Mesothelial cell of epicardium (in vitro differentiated cells): Measurements from ENCODE around the gene FOXC1. TPM values are rescaled to one million over a fixed set of nuclear protein-coding genes. Genes with fewer than 3 reads are reported as not detected.

Experiments used
- DNase-seq, 2 experiments: peaks; one replicate each; pipeline ENCODE4 v3.0.0; 2021; ENCODE audit warnings: low spot score in 2 of 2; ENCODE audit not compliant: unreplicated experiment in 2 of 2
- H3K27ac Mint-ChIP-seq: 2 replicates; pipeline ENCODE4 v1.8.0; 2021; ENCODE audit warnings: mixed read lengths
- H3K27me3 Mint-ChIP-seq: 2 replicates; pipeline ENCODE4 v1.8.0; 2021; ENCODE audit warnings: low read depth, mixed read lengths
- H3K36me3 Mint-ChIP-seq: 2 replicates; pipeline ENCODE4 v1.8.0; 2021; ENCODE audit warnings: mixed read lengths
- H3K4me1 Mint-ChIP-seq: 2 replicates; pipeline ENCODE4 v1.8.0; 2021; ENCODE audit warnings: mixed read lengths
- H3K4me3 Mint-ChIP-seq: 2 replicates; pipeline ENCODE4 v1.8.0; 2021; ENCODE audit warnings: mild to moderate bottlenecking, moderate library complexity, mixed read lengths
- H3K9me3 Mint-ChIP-seq: 2 replicates; pipeline ENCODE4 v1.8.0; 2021; ENCODE audit warnings: mixed read lengths
- CTCF ChIP-seq: fragments of 200-600 bp; sonication (generic); IDR thresholded peaks from one replicate; pipeline ENCODE4 v1.5.0; 2021; ENCODE audit warnings: antibody characterized with exemption; ENCODE audit not compliant: unreplicated experiment
- total RNA-seq: library from RNA; stranded (reverse); gene quantifications from 3 replicates; pipeline ENCODE4 v1.2.1, GENCODE V29; 2021

The FOXC1 gene
- total RNA-seq, 1 donor from 2014 or later, result 50.5 TPM

GRCh38 chr6:1576166-1576565 lies 33.5 kb upstream of the FOXC1 start:
- Mint-ChIP-seq H3K27me3 (no peaks in the 10 kb centered on the region), H3K36me3 (peaks cover 2% of the 10 kb centered on the region), H3K4me3 (no peak overlapping the region), H3K27ac (no peak overlapping the region), H3K9me3 (peaks cover 10% of the 10 kb centered on the region), H3K4me1 (peaks cover 23% of the 10 kb centered on the region)
- DNase-seq, result no peak
- TF ChIP-seq CTCF, result no peak

- H3K4me1 Mint-ChIP-seq, result peaks cover 23% of the 10 kb centered on the region
- H3K9me3 Mint-ChIP-seq, result peaks cover 4% of the 10 kb centered on the region
- H3K36me3 Mint-ChIP-seq, result peaks cover 1% of the 10 kb centered on the region
- H3K27me3 Mint-ChIP-seq, result no peaks in the 10 kb centered on the region
- H3K27ac Mint-ChIP-seq, result no peak overlapping the region
- no peak for DNase-seq
- no peak for TF ChIP-seq CTCF
- no peak overlapping the region for H3K4me3 Mint-ChIP-seq
Observed at GRCh38 chr6:1576711-1577110, 33.0 kb upstream of the FOXC1 start.

GRCh38 chr6:1577146-1577680 lies 32.5 kb upstream of the FOXC1 start:
- no peak for TF ChIP-seq CTCF
- Mint-ChIP-seq H3K4me3 (no peak overlapping the region), H3K9me3 (no peaks in the 10 kb centered on the region), H3K4me1 (peaks cover 23% of the 10 kb centered on the region), H3K27me3 (no peaks in the 10 kb centered on the region), H3K36me3 (no peaks in the 10 kb centered on the region), H3K27ac (no peak overlapping the region)
- DNase-seq, result no peak

- DNase-seq, result no peak
- no peak overlapping the region for H3K4me3 Mint-ChIP-seq
Observed at GRCh38 chr6:1577896-1578745, 31.6 kb upstream of the FOXC1 start.

GRCh38 chr6:1579096-1579495 lies 30.6 kb upstream of the FOXC1 start:
- H3K27ac Mint-ChIP-seq, result no peak overlapping the region
- H3K4me3 Mint-ChIP-seq, result no peak overlapping the region
- H3K36me3 Mint-ChIP-seq, result no peaks in the 10 kb centered on the region

More at GRCh38 chr6:1577896-1578745, 31.6 kb upstream of the FOXC1 start:
- Mint-ChIP-seq H3K36me3 (no peaks in the 10 kb centered on the region), H3K4me1 (peaks cover 23% of the 10 kb centered on the region), H3K9me3 (peaks cover under 1% of the 10 kb centered on the region), H3K27ac (no peak overlapping the region), H3K27me3 (no peaks in the 10 kb centered on the region)
- no peak for TF ChIP-seq CTCF

More at GRCh38 chr6:1579096-1579495, 30.6 kb upstream of the FOXC1 start:
- Mint-ChIP-seq H3K9me3 (peaks cover 7% of the 10 kb centered on the region), H3K27me3 (no peaks in the 10 kb centered on the region), H3K4me1 (peaks cover 18% of the 10 kb centered on the region)
- no peak for DNase-seq
- TF ChIP-seq CTCF, result no peak
